KMS-11 (cell line): Measurements from ENCODE around the gene TBC1D13.
"Not testable (repeated sequence)": the region's sequence is repeated elsewhere in the genome, so short reads cannot be mapped to it uniquely, and the experiment has no call there.

Experiments
- H2AFZ ChIP-seq: fragments of 200-600 bp; sonication (generic); 2 replicates; pipeline ENCODE4 v1.6.1; 2016; ENCODE audit warnings: antibody characterized with exemption, mixed run types, low read depth
- H3K27ac ChIP-seq: fragments of 200-600 bp; sonication (generic); 2 replicates; pipeline ENCODE4 v1.6.1; 2016; ENCODE audit warnings: mild to moderate bottlenecking, mixed run types
- H3K27me3 ChIP-seq: fragments of 200-600 bp; sonication (generic); 2 replicates; pipeline ENCODE4 v1.6.1; 2017; ENCODE audit warnings: mild to moderate bottlenecking, low read depth, mixed run types, moderate library complexity; ENCODE audit not compliant: insufficient read depth
- H3K36me3 ChIP-seq: fragments of 200-600 bp; sonication (generic); 2 replicates; pipeline ENCODE4 v1.6.1; 2017; ENCODE audit warnings: mild to moderate bottlenecking, mixed run types; ENCODE audit not compliant: insufficient read depth
- H3K4me1 ChIP-seq: fragments of 200-600 bp; sonication (generic); 2 replicates; pipeline ENCODE4 v1.6.1; 2016; ENCODE audit warnings: mild to moderate bottlenecking, low read depth, mixed run types; ENCODE audit not compliant: poor library complexity, severe bottlenecking
- H3K4me2 ChIP-seq: fragments of 200-600 bp; sonication (generic); 2 replicates; pipeline ENCODE4 v1.7.0; 2016; ENCODE audit warnings: mild to moderate bottlenecking, mixed run types
- H3K4me3 ChIP-seq: fragments of 200-600 bp; sonication (generic); IDR thresholded peaks from 2 replicates; pipeline ENCODE4 v1.6.1; 2017; ENCODE audit warnings: low read depth, low read length, mixed read lengths; ENCODE audit not compliant: insufficient read depth
- H3K79me2 ChIP-seq: fragments of 200-600 bp; sonication (generic); 2 replicates; pipeline ENCODE4 v1.6.1; 2016; ENCODE audit warnings: low read depth, mixed run types; ENCODE audit not compliant: insufficient read depth
- H3K9ac ChIP-seq: fragments of 200-600 bp; sonication (generic); 2 replicates; pipeline ENCODE4 v1.6.1; 2016; ENCODE audit warnings: mild to moderate bottlenecking, mixed run types
- H4K20me1 ChIP-seq: fragments of 200-600 bp; sonication (generic); 2 replicates; pipeline ENCODE4 v1.6.1; 2016; ENCODE audit warnings: mild to moderate bottlenecking, mixed run types; ENCODE audit not compliant: insufficient read depth

Gene TBC1D13

GRCh38 chr9:128858476-128858875 is 71.4 kb downstream of the TBC1D13 start:
- H3K36me3 ChIP-seq, H4K20me1 ChIP-seq, H3K4me2 ChIP-seq, H3K27me3 ChIP-seq, H2AFZ ChIP-seq, H3K9ac ChIP-seq, H3K79me2 ChIP-seq, H3K4me3 ChIP-seq, H3K27ac ChIP-seq, H3K4me1 ChIP-seq: not testable (repeated sequence)
